Keratinocyte (primary cell): ENCODE data around the gene IGF1. TPM values are rescaled to one million over a fixed set of nuclear protein-coding genes. Genes with fewer than 3 reads are reported as not detected.

Source experiments
- DNase-seq: peaks from one replicate; pipeline ENCODE4 v3.0.0-alpha.2; 2011; ENCODE audit warnings: low read depth, missing footprints, low spot score
- FAIRE-seq: peaks from 2 replicates; lab custom pipeline; 2011; peaks lifted over from hg19 to GRCh38; lab: Jason Lieb, UNC
- H2AFZ ChIP-seq: 2 replicates; pipeline ENCODE4 v1.6.0; 2012; ENCODE audit warnings: low read length, control low read depth, inconsistent platforms; ENCODE audit not compliant: control insufficient read depth
- H3K27ac ChIP-seq: 2 replicates; pipeline ENCODE4 v1.5.1; 2011; ENCODE audit warnings: low read length; ENCODE audit not compliant: control insufficient read depth, insufficient read depth
- H3K27me3 ChIP-seq: 3 replicates; pipeline ENCODE4 v1.6.0; 2011; ENCODE audit warnings: low read length; ENCODE audit not compliant: control insufficient read depth, insufficient read depth; ENCODE audit errors: extremely low read depth
- H3K36me3 ChIP-seq, 2 experiments: 2 replicates in 1 of 2; 3 replicates in 1 of 2; pipeline ENCODE4 v1.5.1; 2011; ENCODE audit warnings: low read length in 2 of 2, mild to moderate bottlenecking in 1 of 2; ENCODE audit not compliant: control insufficient read depth in 2 of 2, insufficient read depth in 2 of 2; ENCODE audit errors: extremely low read depth in 1 of 2
- H3K4me1 ChIP-seq: 3 replicates; pipeline ENCODE4 v1.5.1; 2011; ENCODE audit warnings: low read length; ENCODE audit not compliant: control insufficient read depth, insufficient read depth; ENCODE audit errors: extremely low read depth
- H3K4me2 ChIP-seq: 3 replicates; pipeline ENCODE4 v1.6.0; 2011; ENCODE audit warnings: low read depth, low read length; ENCODE audit not compliant: control insufficient read depth, insufficient read depth; ENCODE audit errors: extremely low read depth
- H3K4me3 ChIP-seq, 3 experiments: fragments of 200-600 bp in 1 of 3; sonication (generic) in 1 of 3; 2 replicates in 2 of 3; 3 replicates in 1 of 3; pipeline ENCODE4 v1.5.1; 2011 to 2016; ENCODE audit warnings: low read length in 3 of 3, mild to moderate bottlenecking in 3 of 3, control low read depth in 2 of 3, inconsistent platforms in 1 of 3, low read depth in 1 of 3, mixed read lengths in 1 of 3, mixed run types in 1 of 3, moderate library complexity in 1 of 3; ENCODE audit not compliant: control insufficient read depth in 2 of 3, insufficient read depth in 2 of 3; ENCODE audit errors: extremely low read depth in 1 of 3
- H3K79me2 ChIP-seq: 2 replicates; pipeline ENCODE4 v1.6.0; 2012; ENCODE audit warnings: low read length; ENCODE audit not compliant: control insufficient read depth, insufficient read depth
- H3K9ac ChIP-seq: 3 replicates; pipeline ENCODE4 v1.6.0; 2011; ENCODE audit warnings: low read length; ENCODE audit not compliant: control insufficient read depth, insufficient read depth; ENCODE audit errors: extremely low read depth
- H3K9me1 ChIP-seq: 3 replicates; pipeline ENCODE4 v1.6.0; 2011; ENCODE audit warnings: low read length; ENCODE audit not compliant: control insufficient read depth, insufficient read depth; ENCODE audit errors: extremely low read depth
- H3K9me3 ChIP-seq: 2 replicates; pipeline ENCODE4 v1.5.1; 2012; ENCODE audit warnings: low read depth, low read length; ENCODE audit not compliant: control insufficient read depth
- H4K20me1 ChIP-seq: 3 replicates; pipeline ENCODE4 v1.6.0; 2011; ENCODE audit warnings: low read length; ENCODE audit not compliant: control insufficient read depth, insufficient read depth; ENCODE audit errors: extremely low read depth
- EZH2 ChIP-seq: IDR thresholded peaks from one replicate; pipeline ENCODE4 v1.6.1; 2012; ENCODE audit warnings: inconsistent platforms, mild to moderate bottlenecking, low read length, moderate library complexity
- dilution Hi-C: fragments of 300-500 bp; cut with MboI; formaldehyde crosslinking; loops from one replicate; pipeline ENCODE4 v1.7.0; 2020; ENCODE audit warnings: low sequenced_read_pairs; ENCODE audit not compliant: extremely low pct_ligation_motif_present
- polyA plus RNA-seq, 5 experiments: library from polyadenylated mRNA; depleted of rRNA in 3 of 5; stranded (reverse) in 3 of 5; stranded (forward) in 1 of 5; unstranded in 1 of 5; fragments of >200 nt; gene quantifications; 1 replicate in 1 of 5; 2 replicates in 3 of 5; 3 replicates in 1 of 5; pipeline versions ENCODE4 v1.2.1 to v1.2.3, GENCODE V29; 2011 to 2012; ENCODE audit warnings: missing spikeins in 2 of 5, low read depth in 1 of 5, low replicate concordance in 1 of 5
- TF ChIP-seq, protein P1 (sequence below), 3 experiments: IDR thresholded peaks in 1 of 3; conservative IDR thresholded peaks in 1 of 3; optimal IDR thresholded peaks in 1 of 3; 2 replicates in 2 of 3; 3 replicates in 1 of 3; pipeline versions ENCODE3 to v1.5.1; 2011; ENCODE audit warnings: low read length in 3 of 3, mild to moderate bottlenecking in 3 of 3, moderate library complexity in 2 of 3, control low read depth in 1 of 3, inconsistent platforms in 1 of 3; ENCODE audit not compliant: insufficient read depth in 2 of 3; ENCODE audit errors: extremely low read depth in 1 of 3

Gene IGF1
- polyA plus RNA-seq, 1 donor (not counting 4 experiments of a cell fraction or from before 2014, with no cell fraction given): not detected

DNA sequence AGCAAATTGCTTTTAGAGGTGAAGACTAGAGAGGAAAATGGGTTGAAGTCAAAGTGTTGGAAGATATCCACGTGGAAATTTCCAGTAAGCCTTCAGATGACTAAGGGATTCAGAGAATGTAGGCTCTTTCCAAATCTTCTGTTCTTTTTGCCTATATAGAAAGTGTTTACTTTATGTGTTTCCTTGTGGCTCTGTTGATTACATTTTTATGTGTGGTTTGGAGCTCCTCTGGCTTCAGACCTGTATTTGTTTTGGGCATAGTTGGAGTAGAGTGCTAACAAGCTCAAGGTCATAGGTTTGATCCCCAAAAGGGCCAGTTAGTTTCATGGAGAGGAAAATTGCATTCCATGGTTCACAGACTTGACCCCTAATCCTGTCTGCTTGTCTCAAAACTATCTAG, 91.9 kb downstream of the IGF1 start:
- Histone ChIP-seq H2AFZ (no peak overlapping the region), H3K4me1 (no peaks in the 10 kb centered on the region), H3K9me3 (no peaks in the 10 kb centered on the region), H3K4me2 (no peak overlapping the region), H3K27ac (no peak overlapping the region), H3K36me3 (no peaks in the 10 kb centered on the region), H3K9me1 (no peaks in the 10 kb centered on the region), H3K9ac (no peak overlapping the region), H3K4me3 (no peak overlapping the region), H3K27me3 (no peaks in the 10 kb centered on the region), H4K20me1 (no peaks in the 10 kb centered on the region), H3K79me2 (no peaks in the 10 kb centered on the region)
- dilution Hi-C loops: no loop called here
- DNase-seq (no peak), FAIRE-seq (no peak)
- TF ChIP-seq, protein P1, sequence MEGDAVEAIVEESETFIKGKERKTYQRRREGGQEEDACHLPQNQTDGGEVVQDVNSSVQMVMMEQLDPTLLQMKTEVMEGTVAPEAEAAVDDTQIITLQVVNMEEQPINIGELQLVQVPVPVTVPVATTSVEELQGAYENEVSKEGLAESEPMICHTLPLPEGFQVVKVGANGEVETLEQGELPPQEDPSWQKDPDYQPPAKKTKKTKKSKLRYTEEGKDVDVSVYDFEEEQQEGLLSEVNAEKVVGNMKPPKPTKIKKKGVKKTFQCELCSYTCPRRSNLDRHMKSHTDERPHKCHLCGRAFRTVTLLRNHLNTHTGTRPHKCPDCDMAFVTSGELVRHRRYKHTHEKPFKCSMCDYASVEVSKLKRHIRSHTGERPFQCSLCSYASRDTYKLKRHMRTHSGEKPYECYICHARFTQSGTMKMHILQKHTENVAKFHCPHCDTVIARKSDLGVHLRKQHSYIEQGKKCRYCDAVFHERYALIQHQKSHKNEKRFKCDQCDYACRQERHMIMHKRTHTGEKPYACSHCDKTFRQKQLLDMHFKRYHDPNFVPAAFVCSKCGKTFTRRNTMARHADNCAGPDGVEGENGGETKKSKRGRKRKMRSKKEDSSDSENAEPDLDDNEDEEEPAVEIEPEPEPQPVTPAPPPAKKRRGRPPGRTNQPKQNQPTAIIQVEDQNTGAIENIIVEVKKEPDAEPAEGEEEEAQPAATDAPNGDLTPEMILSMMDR (optimal IDR thresholded peaks at IDR 0.05 in 1 of 3, IDR thresholded peaks at IDR 0.05 in 1 of 3, conservative IDR thresholded peaks at IDR 0.05 in 1 of 3; ENCODE audit: extremely low read depth in 1 of 3, insufficient read depth in 2 of 3, low read length in 3 of 3): no peak
- TF ChIP-seq EZH2: no peak

DNA sequence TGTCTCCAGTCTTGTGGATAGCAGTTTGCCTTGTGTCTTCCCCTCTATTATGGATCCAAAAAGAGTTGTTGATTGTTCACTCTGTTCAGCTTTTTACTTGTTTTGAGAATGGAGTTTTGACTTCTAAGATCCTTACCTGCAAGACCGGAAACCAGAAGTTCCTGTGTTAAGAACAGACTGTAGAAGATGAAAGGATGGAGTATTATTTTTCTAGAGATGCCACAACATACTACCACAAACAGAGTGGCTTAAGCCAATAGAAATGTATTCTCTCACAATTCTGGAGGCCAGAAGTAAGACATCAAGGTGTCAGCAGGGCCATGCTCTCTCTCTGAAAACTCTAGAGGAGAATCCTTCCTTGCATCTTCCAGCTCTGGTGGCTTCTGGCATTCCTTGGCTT, 95.0 kb downstream of the IGF1 start:
- no peak overlapping the region for H2AFZ ChIP-seq
- H3K79me2 ChIP-seq: no peaks in the 10 kb centered on the region
- H3K9ac ChIP-seq: no peak overlapping the region
- no peaks in the 10 kb centered on the region for H3K27me3 ChIP-seq
- no peaks in the 10 kb centered on the region for H3K9me3 ChIP-seq
- H4K20me1 ChIP-seq: no peaks in the 10 kb centered on the region
- H3K27ac ChIP-seq: no peak overlapping the region
- dilution Hi-C loops: no loop called here
- no peak overlapping the region for H3K4me2 ChIP-seq
- FAIRE-seq: no peak
- TF ChIP-seq, protein P1 (optimal IDR thresholded peaks at IDR 0.05 in 1 of 3, IDR thresholded peaks at IDR 0.05 in 1 of 3, conservative IDR thresholded peaks at IDR 0.05 in 1 of 3; ENCODE audit: extremely low read depth in 1 of 3, insufficient read depth in 2 of 3, low read length in 3 of 3): no peak
- no peak for TF ChIP-seq EZH2
- no peaks in the 10 kb centered on the region for H3K9me1 ChIP-seq
- no peaks in the 10 kb centered on the region for H3K36me3 ChIP-seq
- H3K4me3 ChIP-seq: no peak overlapping the region
- no peak for DNase-seq
- H3K4me1 ChIP-seq: no peaks in the 10 kb centered on the region
